Measurements from ENCODE around the gene MEI1. TPM values are rescaled to one million over a fixed set of nuclear protein-coding genes. Genes with fewer than 3 reads are reported as not detected.
"Not testable (repeated sequence)": the region's sequence is repeated elsewhere in the genome, so short reads cannot be mapped to it uniquely, and the experiment has no call there.

MEI1 gene
- total RNA-seq, 2 donors from 2014 or later: 7.4 TPM; not detected in 1

DNA sequence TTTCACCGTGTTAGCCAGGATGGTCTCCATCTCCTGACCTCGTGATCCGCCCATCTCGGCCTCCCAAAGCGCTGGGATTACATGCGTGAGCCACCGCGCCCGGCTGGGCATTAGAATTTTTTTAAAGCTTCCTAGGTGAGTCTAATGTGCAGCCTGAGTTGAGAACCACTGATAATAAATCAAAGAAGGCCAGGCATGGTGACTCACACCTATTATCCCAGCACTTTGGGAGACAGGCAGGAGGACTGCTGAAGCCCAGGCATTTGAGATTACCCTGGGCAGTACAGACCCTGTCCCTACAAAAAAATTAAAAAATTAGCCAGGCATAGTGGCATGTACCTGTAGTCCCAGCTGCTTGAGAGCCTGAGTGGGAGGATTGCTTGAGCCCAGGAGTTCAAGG lies 13.7 kb downstream of the MEI1 start:
- Histone ChIP-seq H3K27ac (no peak overlapping the region), H3K4me1 (replicated peaks) (no peaks in the 10 kb centered on the region), H3K4me3 (no peak overlapping the region), H3K36me3 (no peaks in the 10 kb centered on the region), H3K9me3 (no peaks in the 10 kb centered on the region), H3K27me3 (replicated peaks; ENCODE audit: insufficient read depth) (no peaks in the 10 kb centered on the region)
- intact Hi-C loops (cut with DNase I): no loop called here
- 96% methylated on average over 9 of the region's 9 CpGs for WGBS
- TF ChIP-seq POLR2A (IDR thresholded peaks at IDR 0.05): no peak
- TF ChIP-seq CTCF (IDR thresholded peaks at IDR 0.05): no peak
- TF ChIP-seq POLR2AphosphoS5 (IDR thresholded peaks at IDR 0.05): no peak
- DNase-seq (ENCODE audit: low spot score): no peak

DNA sequence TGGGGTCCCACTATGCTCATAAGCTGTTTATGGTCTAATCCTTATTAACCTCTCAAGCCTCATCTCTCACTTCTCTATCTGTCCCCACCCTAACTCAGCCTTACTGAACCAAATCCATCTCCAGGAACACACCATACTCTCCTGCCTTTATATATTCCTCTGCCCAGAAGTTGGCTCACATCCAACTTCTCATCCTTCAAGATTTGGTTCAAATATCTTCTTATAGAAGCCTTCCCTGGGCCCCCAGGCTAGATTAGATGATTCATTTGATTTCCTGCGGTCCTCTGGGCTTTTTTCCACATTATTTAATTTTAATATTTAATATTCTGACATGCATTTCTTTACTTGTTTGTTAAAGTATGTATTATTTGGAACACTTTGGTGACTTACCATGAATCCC lies 23.2 kb downstream of the MEI1 start:
- Histone ChIP-seq H3K27me3 (replicated peaks; ENCODE audit: insufficient read depth) (no peaks in the 10 kb centered on the region), H3K9me3 (no peaks in the 10 kb centered on the region), H3K36me3 (no peaks in the 10 kb centered on the region), H3K4me3 (no peak overlapping the region), H3K27ac (no peak overlapping the region), H3K4me1 (replicated peaks) (no peaks in the 10 kb centered on the region)
- no peak for DNase-seq (ENCODE audit: low spot score)
- TF ChIP-seq POLR2AphosphoS5 (IDR thresholded peaks at IDR 0.05): no peak
- TF ChIP-seq CTCF (IDR thresholded peaks at IDR 0.05): no peak
- TF ChIP-seq POLR2A (IDR thresholded peaks at IDR 0.05): no peak
- intact Hi-C loops (cut with DNase I): no loop called here
- whole genome bisulfite sequencing: 39% methylated on average over 1 of the region's 1 CpG

DNA sequence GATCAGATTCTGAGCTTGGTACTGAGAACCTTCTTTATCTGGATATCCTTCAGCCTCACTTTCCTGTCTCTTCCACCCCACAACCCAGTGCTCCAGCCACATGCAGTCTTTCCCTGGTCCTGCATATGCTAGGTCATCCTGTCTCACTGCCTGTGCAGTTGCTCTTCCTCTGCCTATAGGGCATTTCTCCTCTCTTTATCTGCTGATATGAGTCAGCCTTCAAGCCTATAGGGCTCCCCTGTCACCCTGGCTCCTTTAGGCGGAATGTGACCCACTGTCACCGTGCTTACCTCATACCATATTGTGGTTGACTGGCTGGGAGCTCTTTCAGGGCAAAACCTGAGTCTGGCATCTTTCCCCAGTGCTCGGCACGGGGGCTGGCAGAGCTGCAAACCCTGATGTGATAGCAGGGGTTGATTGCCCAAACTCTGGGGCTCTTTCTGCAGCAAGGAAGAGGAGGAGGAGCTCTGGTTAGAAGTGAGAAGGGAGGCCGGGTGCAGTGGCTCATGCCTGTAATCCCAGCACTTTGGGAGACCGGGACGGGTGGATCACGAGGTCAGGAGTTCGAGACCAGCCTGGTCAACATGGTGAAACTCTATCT lies 26.3 kb downstream of the MEI1 start:
- H3K27ac ChIP-seq: no peak overlapping the region
- no peak for TF ChIP-seq POLR2AphosphoS5 (IDR thresholded peaks at IDR 0.05)
- no peak for TF ChIP-seq POLR2A (IDR thresholded peaks at IDR 0.05)
- no peak for TF ChIP-seq CTCF (IDR thresholded peaks at IDR 0.05)
- no peaks in the 10 kb centered on the region for H3K36me3 ChIP-seq
- H3K4me1 ChIP-seq (replicated peaks): no peaks in the 10 kb centered on the region
- intact Hi-C loops (cut with DNase I): no loop called here
- DNase-seq (ENCODE audit: low spot score): no peak
- no peaks in the 10 kb centered on the region for H3K9me3 ChIP-seq
- H3K27me3 ChIP-seq (replicated peaks; ENCODE audit: insufficient read depth): no peaks in the 10 kb centered on the region
- 94% methylated on average over 9 of the region's 9 CpGs for WGBS
- H3K4me3 ChIP-seq: no peak overlapping the region

DNA sequence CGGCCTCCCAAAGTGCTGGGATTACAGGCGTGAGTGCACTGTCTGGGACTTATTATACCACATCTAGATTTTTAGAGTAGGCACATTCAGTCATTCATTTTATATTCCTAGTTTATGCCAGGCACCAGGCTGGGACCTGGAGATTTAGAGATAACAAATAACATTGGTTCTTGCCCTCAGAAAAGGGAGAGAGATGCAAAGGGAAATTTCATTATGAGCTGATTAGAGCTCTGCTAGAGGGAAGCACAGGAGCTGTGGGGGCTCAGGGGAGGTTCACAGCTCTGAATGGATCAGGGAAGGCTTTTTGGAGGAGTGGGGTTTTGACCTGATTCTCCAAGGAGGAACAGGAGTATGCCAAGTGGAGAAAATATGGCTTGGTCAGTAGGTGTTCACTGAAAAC lies 32.3 kb downstream of the MEI1 start:
- Histone ChIP-seq H3K9me3 (no peaks in the 10 kb centered on the region), H3K27me3 (replicated peaks; ENCODE audit: insufficient read depth) (no peaks in the 10 kb centered on the region), H3K36me3 (no peaks in the 10 kb centered on the region), H3K27ac (no peak overlapping the region), H3K4me3 (no peak overlapping the region), H3K4me1 (replicated peaks) (no peaks in the 10 kb centered on the region)
- WGBS: 100% methylated on average over 2 of the region's 2 CpGs
- intact Hi-C loops (cut with DNase I): no loop called here
- DNase-seq (ENCODE audit: low spot score): no peak
- TF ChIP-seq POLR2A (IDR thresholded peaks at IDR 0.05): no peak
- no peak for TF ChIP-seq CTCF (IDR thresholded peaks at IDR 0.05)
- no peak for TF ChIP-seq POLR2AphosphoS5 (IDR thresholded peaks at IDR 0.05)

GRCh38 chr22:41732096-41732772 lies 32.9 kb downstream of the MEI1 start:
- Histone ChIP-seq H3K9me3 (no peaks in the 10 kb centered on the region), H3K36me3 (no peaks in the 10 kb centered on the region), H3K27ac (no peak overlapping the region), H3K27me3 (replicated peaks; ENCODE audit: insufficient read depth) (no peaks in the 10 kb centered on the region), H3K4me1 (replicated peaks) (no peaks in the 10 kb centered on the region), H3K4me3 (no peak overlapping the region)
- TF ChIP-seq POLR2AphosphoS5 (IDR thresholded peaks at IDR 0.05): no peak
- 93% methylated on average over 7 of the region's 7 CpGs for WGBS
- no peak for DNase-seq (ENCODE audit: low spot score)
- intact Hi-C loops (cut with DNase I): no loop called here

- H3K27me3 ChIP-seq (replicated peaks; ENCODE audit: insufficient read depth); H3K27ac ChIP-seq; H3K9me3 ChIP-seq; DNase-seq (ENCODE audit: low spot score); H3K36me3 ChIP-seq; intact Hi-C loops (cut with DNase I); H3K4me1 ChIP-seq (replicated peaks); H3K4me3 ChIP-seq: not testable (repeated sequence)
- WGBS: 93% methylated on average over 4 of the region's 4 CpGs
These were observed 33.9 kb downstream of the MEI1 start for GRCh38 chr22:41733241-41733640.

Measured in prostate gland (tissue), 2 donors.